ENCODE data around the gene TCF12.

Gene TCF12

GRCh38 chr15:56987286-56987685 is 68.8 kb downstream of the TCF12 start:
- TF ChIP-seq CTCF (IDR thresholded peaks at IDR 0.05; ENCODE audit: control insufficient read depth, extremely low read depth, insufficient read depth): no peak
- DNase-seq (ENCODE audit: low read depth): no peak
- H3K4me3 ChIP-seq (ENCODE audit: low read depth, low read length): no peak overlapping the region

- DNase-seq (ENCODE audit: low read depth): no peak
- no peak overlapping the region for H3K4me3 ChIP-seq (ENCODE audit: low read depth, low read length)
- no peak for TF ChIP-seq CTCF (IDR thresholded peaks at IDR 0.05; ENCODE audit: control insufficient read depth, extremely low read depth, insufficient read depth)
Observed at GRCh38 chr15:56988219-56988618, 69.8 kb downstream of the TCF12 start.

- H3K4me3 ChIP-seq (ENCODE audit: low read depth, low read length): no peak overlapping the region
- TF ChIP-seq CTCF (IDR thresholded peaks at IDR 0.05; ENCODE audit: control insufficient read depth, extremely low read depth, insufficient read depth): no peak
- peak; percentile 41 for DNase-seq (ENCODE audit: low read depth)
Observed at GRCh38 chr15:56989411-56989924, 71.0 kb downstream of the TCF12 start.

GRCh38 chr15:56991017-56991416 is 72.6 kb downstream of the TCF12 start:
- no peak for DNase-seq (ENCODE audit: low read depth)
- TF ChIP-seq CTCF (IDR thresholded peaks at IDR 0.05; ENCODE audit: control insufficient read depth, extremely low read depth, insufficient read depth): no peak

GRCh38 chr15:56992725-56993124 is 74.3 kb downstream of the TCF12 start:
- DNase-seq (ENCODE audit: low read depth): no peak
- H3K4me3 ChIP-seq (ENCODE audit: low read depth, low read length): no peak overlapping the region
- TF ChIP-seq CTCF (IDR thresholded peaks at IDR 0.05; ENCODE audit: control insufficient read depth, extremely low read depth, insufficient read depth): no peak

More at GRCh38 chr15:56991017-56991416, 72.6 kb downstream of the TCF12 start:
- H3K4me3 ChIP-seq (ENCODE audit: low read depth, low read length): no peak overlapping the region

- no peak for DNase-seq (ENCODE audit: low read depth)
- H3K4me3 ChIP-seq (ENCODE audit: low read depth, low read length): no peak overlapping the region
- TF ChIP-seq CTCF (IDR thresholded peaks at IDR 0.05; ENCODE audit: control insufficient read depth, extremely low read depth, insufficient read depth): no peak
Observed at GRCh38 chr15:56994280-56994679, 75.8 kb downstream of the TCF12 start.

GRCh38 chr15:56996093-56996492 is 77.6 kb downstream of the TCF12 start:
- no peak for TF ChIP-seq CTCF (IDR thresholded peaks at IDR 0.05; ENCODE audit: control insufficient read depth, extremely low read depth, insufficient read depth)
- DNase-seq (ENCODE audit: low read depth): no peak
- H3K4me3 ChIP-seq (ENCODE audit: low read depth, low read length): no peak overlapping the region
